Measurements from ENCODE around the gene UMAD1. TPM values are rescaled to one million over a fixed set of nuclear protein-coding genes. Genes with fewer than 3 reads are reported as not detected.
"Not testable (repeated sequence)": the region's sequence is repeated elsewhere in the genome, so short reads cannot be mapped to it uniquely, and the experiment has no call there.

The UMAD1 gene
- total RNA-seq, 2 donors from 2014 or later, result 19.5 to 31.4 TPM

GRCh38 chr7:7812112-7812511 lies 171.6 kb downstream of the UMAD1 start:
- intact Hi-C loops (cut with DNase I), result no loop called here
- 87% methylated on average over 1 of the region's 1 CpG for WGBS
- H3K9me3 ChIP-seq, result no peaks in the 10 kb centered on the region
- no peak for DNase-seq (ENCODE audit: low spot score)
- H3K4me1 ChIP-seq (replicated peaks), result no peaks in the 10 kb centered on the region
- no peak overlapping the region for H3K27ac ChIP-seq
- no peak for TF ChIP-seq POLR2AphosphoS5 (IDR thresholded peaks at IDR 0.05)
- TF ChIP-seq POLR2A (IDR thresholded peaks at IDR 0.05), result no peak
- no peak for TF ChIP-seq CTCF (IDR thresholded peaks at IDR 0.05)
- H3K27me3 ChIP-seq (replicated peaks; ENCODE audit: insufficient read depth), result no peaks in the 10 kb centered on the region
- H3K36me3 ChIP-seq, result no peaks in the 10 kb centered on the region
- H3K4me3 ChIP-seq, result no peak overlapping the region

DNA sequence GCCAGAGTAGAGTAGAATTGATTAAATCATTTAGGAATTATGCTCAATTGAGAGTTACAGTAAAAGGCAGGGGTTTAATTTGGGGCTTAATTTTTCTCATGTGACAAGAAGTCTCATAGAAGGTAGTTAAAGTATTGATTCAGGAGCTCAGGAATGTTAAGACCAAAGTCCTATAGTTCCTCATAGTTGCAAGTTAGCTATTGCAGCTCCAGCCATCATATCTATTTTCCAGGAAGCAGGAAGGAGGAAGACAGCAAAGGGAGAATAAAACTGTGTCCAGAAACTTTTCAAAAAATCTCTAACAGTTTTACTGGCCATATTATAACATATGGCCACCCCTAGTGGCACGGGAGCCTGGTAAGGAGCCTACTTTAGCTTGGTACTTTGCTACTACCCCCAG lies 174.8 kb downstream of the UMAD1 start:
- TF ChIP-seq POLR2A (IDR thresholded peaks at IDR 0.05), result no peak
- no peak for TF ChIP-seq CTCF (IDR thresholded peaks at IDR 0.05)
- TF ChIP-seq POLR2AphosphoS5 (IDR thresholded peaks at IDR 0.05), result no peak
- no peak for DNase-seq (ENCODE audit: low spot score)
- WGBS, result 96% methylated on average over 1 of the region's 1 CpG
- H3K4me1 ChIP-seq (replicated peaks), result no peaks in the 10 kb centered on the region
- no peak overlapping the region for H3K27ac ChIP-seq
- H3K36me3 ChIP-seq, result no peaks in the 10 kb centered on the region
- no peaks in the 10 kb centered on the region for H3K9me3 ChIP-seq
- no peak overlapping the region for H3K4me3 ChIP-seq
- no peaks in the 10 kb centered on the region for H3K27me3 ChIP-seq (replicated peaks; ENCODE audit: insufficient read depth)
- intact Hi-C loops (cut with DNase I), result no loop called here

- intact Hi-C loops (cut with DNase I), result no loop called here
- WGBS, result 71% methylated on average over 7 of the region's 7 CpGs
- Histone ChIP-seq H3K4me1 (replicated peaks) (no peaks in the 10 kb centered on the region), H3K27ac (no peak overlapping the region), H3K9me3 (no peaks in the 10 kb centered on the region), H3K27me3 (replicated peaks; ENCODE audit: insufficient read depth) (no peaks in the 10 kb centered on the region), H3K4me3 (no peak overlapping the region), H3K36me3 (no peaks in the 10 kb centered on the region)
- TF ChIP-seq POLR2A (IDR thresholded peaks at IDR 0.05), result no peak
- no peak for TF ChIP-seq CTCF (IDR thresholded peaks at IDR 0.05)
- no peak for TF ChIP-seq POLR2AphosphoS5 (IDR thresholded peaks at IDR 0.05)
- DNase-seq (ENCODE audit: low spot score), result no peak
These were observed 175.5 kb downstream of the UMAD1 start for GRCh38 chr7:7816084-7816483.

DNA sequence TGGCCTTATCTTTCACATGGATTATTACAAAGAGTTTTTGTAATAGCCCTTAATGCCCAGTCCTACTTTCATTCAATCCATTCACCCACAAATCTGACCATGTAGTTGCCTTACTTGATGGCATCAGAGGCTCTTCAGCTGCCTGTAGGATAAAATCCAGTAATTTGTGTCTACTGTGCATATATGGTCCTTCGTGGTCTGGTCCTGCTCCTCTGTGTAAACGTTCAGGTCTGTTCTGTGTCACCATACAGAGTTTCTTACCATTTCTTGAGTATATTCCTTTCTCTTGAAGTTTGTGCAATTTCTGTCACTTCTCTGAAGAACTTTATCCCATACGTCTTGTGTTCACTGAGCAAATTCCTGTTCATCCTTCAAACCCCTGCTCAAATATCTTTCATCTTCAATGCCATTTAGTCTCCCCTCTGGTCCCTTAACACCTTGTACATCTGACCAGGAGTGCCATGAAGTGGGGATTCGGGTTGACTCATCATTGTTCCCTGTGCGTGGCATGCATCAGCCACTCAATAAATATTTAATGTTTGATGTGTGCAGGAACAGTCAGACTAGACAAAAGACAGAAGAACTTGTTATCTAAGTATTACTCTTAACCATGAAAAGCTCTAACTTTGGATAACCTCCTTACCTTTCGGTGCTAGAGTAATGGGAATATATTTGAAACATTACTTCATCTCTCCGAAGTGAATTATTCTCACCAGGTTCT lies 176.4 kb downstream of the UMAD1 start:
- H3K4me3 ChIP-seq, result no peak overlapping the region
- no peak for TF ChIP-seq POLR2A (IDR thresholded peaks at IDR 0.05)
- no peak for TF ChIP-seq CTCF (IDR thresholded peaks at IDR 0.05)
- no peak for TF ChIP-seq POLR2AphosphoS5 (IDR thresholded peaks at IDR 0.05)
- WGBS, result 66% methylated on average over 7 of the region's 7 CpGs

GRCh38 chr7:7817748-7818147 lies 177.2 kb downstream of the UMAD1 start:
- Histone ChIP-seq H3K4me1 (replicated peaks) (no peaks in the 10 kb centered on the region), H3K27ac (no peak overlapping the region), H3K27me3 (replicated peaks; ENCODE audit: insufficient read depth) (no peaks in the 10 kb centered on the region), H3K9me3 (no peaks in the 10 kb centered on the region), H3K36me3 (no peaks in the 10 kb centered on the region), H3K4me3 (no peak overlapping the region)
- no peak for DNase-seq (ENCODE audit: low spot score)
- WGBS, result 93% methylated on average over 2 of the region's 2 CpGs
- TF ChIP-seq POLR2AphosphoS5 (IDR thresholded peaks at IDR 0.05), result no peak
- no peak for TF ChIP-seq POLR2A (IDR thresholded peaks at IDR 0.05)
- intact Hi-C loops (cut with DNase I), result no loop called here

More for the DNA sequence above, 176.4 kb downstream of the UMAD1 start:
- Histone ChIP-seq H3K4me1 (replicated peaks) (no peaks in the 10 kb centered on the region), H3K27me3 (replicated peaks; ENCODE audit: insufficient read depth) (no peaks in the 10 kb centered on the region), H3K9me3 (no peaks in the 10 kb centered on the region), H3K27ac (no peak overlapping the region), H3K36me3 (no peaks in the 10 kb centered on the region)
- DNase-seq (ENCODE audit: low spot score), result no peak
- intact Hi-C loops (cut with DNase I), result no loop called here

DNA sequence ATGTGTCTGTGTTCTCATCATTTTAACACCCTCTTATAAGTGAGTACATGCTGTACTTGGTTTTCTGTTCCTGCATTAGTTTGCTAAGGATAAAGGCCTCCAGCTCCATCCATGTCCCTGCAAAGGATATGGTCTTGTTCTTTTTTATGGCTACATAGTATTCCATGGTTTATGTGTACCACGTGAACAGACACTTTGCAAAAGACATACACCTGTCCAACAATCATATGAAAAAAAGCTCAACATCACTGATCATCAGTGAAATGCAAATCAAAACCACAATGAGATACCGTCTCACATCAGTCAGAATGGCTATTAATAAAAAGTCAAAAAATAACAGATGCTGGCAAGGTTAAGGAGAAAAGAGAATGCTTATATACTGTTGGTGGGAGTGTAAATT lies 177.6 kb downstream of the UMAD1 start:
- DNase-seq (ENCODE audit: low spot score); H3K4me1 ChIP-seq (replicated peaks); H3K4me3 ChIP-seq; H3K27me3 ChIP-seq (replicated peaks; ENCODE audit: insufficient read depth); H3K36me3 ChIP-seq; H3K27ac ChIP-seq; H3K9me3 ChIP-seq; intact Hi-C loops (cut with DNase I): not testable (repeated sequence)
- 96% methylated on average over 2 of the region's 2 CpGs for WGBS
